ENCODE results near the gene PAPOLA.
A peak's percentile ranks its signal among the peaks of the same experiment; 100 is the strongest.

Gene PAPOLA

DNA sequence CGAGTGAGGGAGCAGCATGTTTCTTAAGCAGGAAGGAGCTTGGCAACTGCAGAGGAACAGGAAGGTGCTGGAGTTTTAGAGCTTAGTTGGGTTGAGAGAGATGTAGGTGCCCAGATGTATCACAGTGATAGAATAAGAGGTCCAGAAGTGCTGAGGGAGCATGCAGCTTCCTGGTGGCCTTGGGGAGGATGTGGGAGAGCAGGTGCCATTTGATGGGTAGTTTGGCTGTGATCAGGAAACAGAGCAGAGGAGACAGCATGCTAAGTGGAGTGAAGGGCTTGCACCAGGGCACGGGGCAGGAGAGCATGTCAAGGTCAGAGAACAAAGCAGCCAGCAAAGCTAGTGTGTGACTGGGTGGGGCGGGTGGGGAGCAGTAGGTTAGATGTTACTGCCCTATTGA, 74.8 kb downstream of the PAPOLA start:
- Histone ChIP-seq H3K4me1 (ENCODE audit: control insufficient read depth, insufficient read depth, low read length) (peaks cover 2% of the 10 kb centered on the region; the same call in 1 of the 2 replicates), H3K36me3 (ENCODE audit: control insufficient read depth, insufficient read depth, low read length) (no peaks in the 10 kb centered on the region), H3K4me3 (ENCODE audit: low read length) (no peak overlapping the region), H3K27me3 (ENCODE audit: control insufficient read depth, insufficient read depth, low read length) (no peaks in the 10 kb centered on the region), H3K9me3 (ENCODE audit: control insufficient read depth, insufficient read depth, low read length) (no peaks in the 10 kb centered on the region), H3K27ac (ENCODE audit: low read length) (no peak overlapping the region)
- DNase-seq (ENCODE audit: low read depth, low spot score) = no peak
- no CpG with 5 or more reads among the region's 3 CpGs for WGBS (ENCODE audit: insufficient coverage, insufficient read length)

DNA sequence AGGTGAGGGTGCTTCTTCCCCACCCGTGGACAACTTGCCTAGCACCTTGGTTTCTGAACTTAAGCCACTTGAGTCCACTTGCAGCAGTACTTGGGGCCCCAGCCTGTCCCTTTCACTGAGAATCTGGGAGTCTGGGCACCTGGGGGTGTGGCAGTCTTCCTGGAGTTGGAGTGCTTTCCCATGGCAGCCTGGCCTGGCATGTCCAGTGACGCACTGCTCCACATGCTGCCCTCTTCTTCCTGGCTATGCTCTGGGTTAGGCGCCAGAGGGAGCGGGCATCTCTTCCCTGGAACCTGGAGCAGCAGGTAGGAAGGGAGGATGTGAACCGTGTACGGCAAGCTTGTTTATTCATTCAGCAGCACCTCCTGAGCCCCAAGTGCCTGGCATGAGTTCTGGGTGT, 76.4 kb downstream of the PAPOLA start:
- no peaks in the 10 kb centered on the region for H3K9me3 ChIP-seq (ENCODE audit: control insufficient read depth, insufficient read depth, low read length)
- H3K4me1 ChIP-seq (ENCODE audit: control insufficient read depth, insufficient read depth, low read length) = no peaks in the 10 kb centered on the region
- no peak for DNase-seq (ENCODE audit: low read depth, low spot score)
- no peak overlapping the region for H3K27ac ChIP-seq (ENCODE audit: low read length)
- H3K27me3 ChIP-seq (ENCODE audit: control insufficient read depth, insufficient read depth, low read length) = no peaks in the 10 kb centered on the region
- H3K4me3 ChIP-seq (ENCODE audit: low read length) = no peak overlapping the region
- H3K36me3 ChIP-seq (ENCODE audit: control insufficient read depth, insufficient read depth, low read length) = no peaks in the 10 kb centered on the region
- WGBS (ENCODE audit: insufficient coverage, insufficient read length) = no CpG with 5 or more reads among the region's 6 CpGs

DNA sequence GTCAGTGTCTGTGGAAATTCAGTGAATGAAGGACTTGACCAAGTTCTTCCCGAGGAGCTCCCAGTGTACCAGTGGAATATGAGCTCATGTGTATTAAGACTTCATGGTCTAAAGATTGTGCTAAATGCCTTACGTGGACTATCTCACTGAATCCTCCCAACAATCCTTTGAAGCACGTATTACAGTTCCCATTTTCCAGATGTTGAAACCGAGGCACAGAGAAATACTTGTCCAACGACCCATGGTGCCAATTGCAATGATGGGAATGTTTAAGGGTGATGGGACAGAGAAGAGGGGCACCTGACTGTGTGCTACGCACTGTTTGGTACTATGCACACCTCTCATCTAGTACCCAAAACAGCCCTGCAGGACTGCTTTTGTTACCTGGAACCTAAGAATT, 77.2 kb downstream of the PAPOLA start:
- no peak for DNase-seq (ENCODE audit: low read depth, low spot score)
- no peaks in the 10 kb centered on the region for H3K4me1 ChIP-seq (ENCODE audit: control insufficient read depth, insufficient read depth, low read length)
- no peaks in the 10 kb centered on the region for H3K9me3 ChIP-seq (ENCODE audit: control insufficient read depth, insufficient read depth, low read length)
- H3K36me3 ChIP-seq (ENCODE audit: control insufficient read depth, insufficient read depth, low read length) = no peaks in the 10 kb centered on the region
- H3K4me3 ChIP-seq (ENCODE audit: low read length) = no peak overlapping the region
- H3K27ac ChIP-seq (ENCODE audit: low read length) = no peak overlapping the region
- no peaks in the 10 kb centered on the region for H3K27me3 ChIP-seq (ENCODE audit: control insufficient read depth, insufficient read depth, low read length)
- no CpG with 5 or more reads among the region's 6 CpGs for WGBS (ENCODE audit: insufficient coverage, insufficient read length)

DNA sequence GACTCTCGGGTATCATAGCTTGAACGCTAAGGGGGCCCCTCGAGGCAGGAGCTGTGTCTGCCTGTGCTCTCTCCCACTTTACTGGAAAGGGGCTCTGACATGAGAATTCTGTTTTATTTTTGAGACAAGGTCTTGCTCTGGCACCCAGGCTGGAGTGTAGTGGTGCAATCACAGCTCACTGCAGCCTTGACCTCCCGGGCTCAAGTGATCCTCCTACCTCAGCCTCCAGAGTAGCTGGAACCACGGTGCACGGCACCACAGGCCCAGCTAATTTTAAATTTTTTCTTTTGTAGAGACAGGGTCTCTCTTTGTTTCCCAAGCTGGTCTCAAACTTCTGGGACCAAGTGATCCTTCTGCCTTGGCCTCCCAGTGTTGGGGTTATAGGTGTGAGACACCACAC, 77.7 kb downstream of the PAPOLA start:
- no CpG with 5 or more reads among the region's 6 CpGs for WGBS (ENCODE audit: insufficient coverage, insufficient read length)
- DNase-seq (ENCODE audit: low read depth, low spot score) = no peak
- no peaks in the 10 kb centered on the region for H3K27me3 ChIP-seq (ENCODE audit: control insufficient read depth, insufficient read depth, low read length)
- no peak overlapping the region for H3K4me3 ChIP-seq (ENCODE audit: low read length)
- H3K27ac ChIP-seq (ENCODE audit: low read length) = no peak overlapping the region
- H3K36me3 ChIP-seq (ENCODE audit: control insufficient read depth, insufficient read depth, low read length) = no peaks in the 10 kb centered on the region
- no peaks in the 10 kb centered on the region for H3K9me3 ChIP-seq (ENCODE audit: control insufficient read depth, insufficient read depth, low read length)
- no peaks in the 10 kb centered on the region for H3K4me1 ChIP-seq (ENCODE audit: control insufficient read depth, insufficient read depth, low read length)

DNA sequence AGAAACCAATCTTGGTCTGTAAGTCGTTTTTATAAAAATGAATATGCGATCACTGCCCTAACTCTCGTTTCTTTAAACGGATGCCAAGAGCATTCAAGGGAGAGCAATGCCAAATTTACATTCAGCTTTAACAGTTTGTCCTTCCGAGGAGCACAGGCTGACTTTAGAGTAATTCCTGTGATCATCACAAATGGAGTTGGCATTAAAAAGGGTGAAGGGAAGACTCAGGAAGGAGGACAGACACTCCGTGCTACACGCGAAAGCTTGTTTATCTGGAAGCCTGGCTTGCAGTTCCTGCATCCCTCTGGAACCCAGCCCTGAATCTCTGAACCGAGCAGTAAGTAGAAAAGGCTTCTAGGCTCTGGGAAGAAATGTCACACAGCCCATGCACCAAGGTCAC, 78.4 kb downstream of the PAPOLA start:
- no peaks in the 10 kb centered on the region for H3K4me1 ChIP-seq (ENCODE audit: control insufficient read depth, insufficient read depth, low read length)
- H3K27ac ChIP-seq (ENCODE audit: low read length) = no peak overlapping the region
- H3K9me3 ChIP-seq (ENCODE audit: control insufficient read depth, insufficient read depth, low read length) = no peaks in the 10 kb centered on the region
- no peaks in the 10 kb centered on the region for H3K27me3 ChIP-seq (ENCODE audit: control insufficient read depth, insufficient read depth, low read length)
- no peak for DNase-seq (ENCODE audit: low read depth, low spot score)
- no peaks in the 10 kb centered on the region for H3K36me3 ChIP-seq (ENCODE audit: control insufficient read depth, insufficient read depth, low read length)
- WGBS (ENCODE audit: insufficient coverage, insufficient read length) = no CpG with 5 or more reads among the region's 9 CpGs
- no peak overlapping the region for H3K4me3 ChIP-seq (ENCODE audit: low read length)

DNA sequence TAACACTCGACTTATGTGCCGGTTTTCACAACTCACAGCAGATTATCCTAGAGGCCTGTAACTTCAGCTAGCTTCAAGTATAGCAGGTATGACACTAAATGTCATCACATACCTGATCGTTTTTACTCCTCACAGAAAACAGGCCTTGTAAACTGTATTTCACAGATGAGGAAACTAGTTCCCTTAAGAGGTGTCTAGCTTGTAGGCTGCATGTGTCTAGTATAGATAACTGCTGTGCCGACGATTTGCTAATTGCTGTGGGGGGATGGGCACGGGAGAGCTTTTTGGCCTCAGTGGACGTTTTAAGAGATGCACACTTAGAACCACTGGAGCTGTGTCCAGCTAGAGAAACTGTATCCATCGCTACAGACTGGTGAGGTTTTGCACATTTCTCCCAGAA, 78.8 kb downstream of the PAPOLA start:
- WGBS (ENCODE audit: insufficient coverage, insufficient read length) = no CpG with 5 or more reads among the region's 8 CpGs
- H3K4me3 ChIP-seq (ENCODE audit: low read length) = no peak overlapping the region
- H3K27me3 ChIP-seq (ENCODE audit: control insufficient read depth, insufficient read depth, low read length) = no peaks in the 10 kb centered on the region
- H3K9me3 ChIP-seq (ENCODE audit: control insufficient read depth, insufficient read depth, low read length) = no peaks in the 10 kb centered on the region
- no peaks in the 10 kb centered on the region for H3K4me1 ChIP-seq (ENCODE audit: control insufficient read depth, insufficient read depth, low read length)
- H3K36me3 ChIP-seq (ENCODE audit: control insufficient read depth, insufficient read depth, low read length) = no peaks in the 10 kb centered on the region
- H3K27ac ChIP-seq (ENCODE audit: low read length) = no peak overlapping the region
- DNase-seq (ENCODE audit: low read depth, low spot score) = no peak

DNA sequence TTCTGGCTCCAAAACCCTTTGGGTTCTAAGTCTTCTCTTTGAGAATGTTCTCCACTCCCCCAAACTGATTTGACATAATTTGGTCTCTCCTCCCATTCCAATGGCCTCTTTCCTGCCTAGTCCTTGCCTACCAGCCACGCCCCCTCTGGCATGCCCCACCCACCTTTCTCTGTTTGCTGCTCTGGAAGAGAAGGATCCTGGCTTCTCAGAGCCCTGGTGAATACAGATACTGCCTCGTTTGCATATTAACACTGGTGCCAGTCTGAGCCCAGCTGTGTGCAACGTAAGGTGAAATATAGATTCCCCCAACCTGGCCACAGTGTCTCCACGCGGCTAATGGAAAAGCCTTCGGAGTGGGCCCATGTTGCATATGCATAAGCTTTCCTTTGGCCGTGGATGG, 79.7 kb downstream of the PAPOLA start:
- Histone ChIP-seq H3K4me1 (ENCODE audit: control insufficient read depth, insufficient read depth, low read length) (no peaks in the 10 kb centered on the region), H3K36me3 (ENCODE audit: control insufficient read depth, insufficient read depth, low read length) (no peaks in the 10 kb centered on the region), H3K9me3 (ENCODE audit: control insufficient read depth, insufficient read depth, low read length) (no peaks in the 10 kb centered on the region), H3K27ac (ENCODE audit: low read length) (no peak overlapping the region), H3K27me3 (ENCODE audit: control insufficient read depth, insufficient read depth, low read length) (no peaks in the 10 kb centered on the region), H3K4me3 (ENCODE audit: low read length) (no peak overlapping the region)
- no CpG with 5 or more reads among the region's 7 CpGs for WGBS (ENCODE audit: insufficient coverage, insufficient read length)
- no peak for DNase-seq (ENCODE audit: low read depth, low spot score)

DNA sequence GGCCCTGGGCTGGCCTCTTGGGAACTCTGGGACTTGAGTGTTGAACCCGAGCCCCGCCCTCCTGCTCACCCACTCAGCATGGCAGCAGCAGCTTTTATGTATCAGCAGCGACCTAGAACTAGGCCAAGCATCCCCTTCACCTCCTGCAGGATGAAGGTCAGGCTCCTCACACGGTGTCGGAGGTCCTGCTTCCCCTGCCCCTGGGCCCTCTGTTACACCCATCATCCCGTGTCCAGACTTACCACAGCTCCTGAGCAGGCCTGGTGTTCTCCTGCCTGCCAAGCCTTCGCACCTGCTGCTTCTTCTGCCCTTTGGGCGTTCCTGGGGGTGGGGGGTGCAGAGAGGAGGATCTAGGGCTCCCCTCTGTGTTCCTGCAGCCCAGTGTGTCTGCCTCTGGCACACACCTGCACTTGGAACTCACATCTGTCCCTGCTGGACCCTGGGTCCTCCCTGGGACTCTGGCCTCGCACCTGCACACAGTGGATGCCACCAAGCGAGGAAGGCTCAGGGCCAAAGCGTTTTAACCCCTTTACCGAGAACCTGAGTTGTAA, 80.3 kb downstream of the PAPOLA start:
- H3K27ac ChIP-seq (ENCODE audit: low read length) = no peak overlapping the region
- WGBS (ENCODE audit: insufficient coverage, insufficient read length) = no CpG with 5 or more reads among the region's 12 CpGs

DNA sequence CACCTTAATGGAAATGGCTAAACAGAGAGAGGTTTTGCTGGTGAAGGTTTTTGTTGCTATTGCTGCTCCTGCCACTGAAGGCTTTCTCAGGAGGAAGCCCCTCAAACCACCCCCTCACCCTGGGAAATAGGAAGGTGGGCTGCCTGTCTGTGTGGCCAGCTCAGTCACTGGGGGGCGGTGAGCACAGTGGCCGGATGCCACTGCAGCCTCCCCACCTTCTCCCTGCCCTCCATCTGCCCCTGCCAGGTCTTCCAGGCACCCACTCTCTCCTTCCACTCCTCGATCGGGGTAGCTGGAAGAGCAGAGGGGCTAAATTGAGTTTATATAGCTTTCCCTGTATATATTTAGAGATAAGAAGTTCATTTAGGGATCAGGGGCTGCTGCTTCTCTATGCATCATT, 80.8 kb downstream of the PAPOLA start:
- no CpG with 5 or more reads among the region's 4 CpGs for whole genome bisulfite sequencing (ENCODE audit: insufficient coverage, insufficient read length)
- no peak overlapping the region for H3K27ac ChIP-seq (ENCODE audit: low read length)
- DNase-seq (ENCODE audit: low read depth, low spot score) = no peak

More for the DNA sequence above, 80.3 kb downstream of the PAPOLA start:
- Histone ChIP-seq H3K4me3 (ENCODE audit: low read length) (no peak overlapping the region), H3K4me1 (ENCODE audit: control insufficient read depth, insufficient read depth, low read length) (no peaks in the 10 kb centered on the region), H3K36me3 (ENCODE audit: control insufficient read depth, insufficient read depth, low read length) (no peaks in the 10 kb centered on the region), H3K9me3 (ENCODE audit: control insufficient read depth, insufficient read depth, low read length) (no peaks in the 10 kb centered on the region), H3K27me3 (ENCODE audit: control insufficient read depth, insufficient read depth, low read length) (no peaks in the 10 kb centered on the region)
- no peak for DNase-seq (ENCODE audit: low read depth, low spot score)

DNA sequence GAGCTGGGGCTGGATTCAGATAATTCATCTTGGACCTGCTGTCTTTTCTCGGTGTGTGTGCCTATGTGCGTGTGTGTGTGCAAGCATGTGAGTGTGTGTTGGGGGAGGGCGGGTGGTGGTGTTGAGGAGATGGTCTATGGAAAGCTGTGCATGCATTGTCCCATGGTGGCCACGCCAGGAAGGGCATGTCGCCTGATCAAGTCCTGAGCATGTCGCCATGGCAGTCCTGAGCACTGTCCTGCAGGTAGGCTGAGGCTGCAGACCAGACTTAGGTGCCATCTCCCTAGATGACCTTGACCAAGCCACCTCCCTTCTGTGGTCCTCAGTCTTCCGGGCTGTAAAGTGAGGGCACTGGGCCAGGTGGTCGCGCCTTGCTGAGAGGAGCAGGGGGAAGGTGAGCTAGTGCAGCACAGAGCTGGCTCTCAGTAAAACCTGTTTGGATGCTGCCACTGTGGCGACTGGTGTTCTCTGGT, 81.4 kb downstream of the PAPOLA start:
- Histone ChIP-seq H3K4me1 (ENCODE audit: control insufficient read depth, insufficient read depth, low read length) (no peaks in the 10 kb centered on the region), H3K4me3 (ENCODE audit: low read length) (no peak overlapping the region), H3K27ac (ENCODE audit: low read length) (no peak overlapping the region), H3K27me3 (ENCODE audit: control insufficient read depth, insufficient read depth, low read length) (no peaks in the 10 kb centered on the region), H3K9me3 (ENCODE audit: control insufficient read depth, insufficient read depth, low read length) (no peaks in the 10 kb centered on the region), H3K36me3 (ENCODE audit: control insufficient read depth, insufficient read depth, low read length) (no peaks in the 10 kb centered on the region)
- DNase-seq (ENCODE audit: low read depth, low spot score) = no peak
- WGBS (ENCODE audit: insufficient coverage, insufficient read length) = no CpG with 5 or more reads among the region's 10 CpGs

More for the DNA sequence above, 80.8 kb downstream of the PAPOLA start:
- H3K36me3 ChIP-seq (ENCODE audit: control insufficient read depth, insufficient read depth, low read length) = no peaks in the 10 kb centered on the region
- no peaks in the 10 kb centered on the region for H3K4me1 ChIP-seq (ENCODE audit: control insufficient read depth, insufficient read depth, low read length)
- H3K27me3 ChIP-seq (ENCODE audit: control insufficient read depth, insufficient read depth, low read length) = no peaks in the 10 kb centered on the region
- no peak overlapping the region for H3K4me3 ChIP-seq (ENCODE audit: low read length)
- H3K9me3 ChIP-seq (ENCODE audit: control insufficient read depth, insufficient read depth, low read length) = no peaks in the 10 kb centered on the region

DNA sequence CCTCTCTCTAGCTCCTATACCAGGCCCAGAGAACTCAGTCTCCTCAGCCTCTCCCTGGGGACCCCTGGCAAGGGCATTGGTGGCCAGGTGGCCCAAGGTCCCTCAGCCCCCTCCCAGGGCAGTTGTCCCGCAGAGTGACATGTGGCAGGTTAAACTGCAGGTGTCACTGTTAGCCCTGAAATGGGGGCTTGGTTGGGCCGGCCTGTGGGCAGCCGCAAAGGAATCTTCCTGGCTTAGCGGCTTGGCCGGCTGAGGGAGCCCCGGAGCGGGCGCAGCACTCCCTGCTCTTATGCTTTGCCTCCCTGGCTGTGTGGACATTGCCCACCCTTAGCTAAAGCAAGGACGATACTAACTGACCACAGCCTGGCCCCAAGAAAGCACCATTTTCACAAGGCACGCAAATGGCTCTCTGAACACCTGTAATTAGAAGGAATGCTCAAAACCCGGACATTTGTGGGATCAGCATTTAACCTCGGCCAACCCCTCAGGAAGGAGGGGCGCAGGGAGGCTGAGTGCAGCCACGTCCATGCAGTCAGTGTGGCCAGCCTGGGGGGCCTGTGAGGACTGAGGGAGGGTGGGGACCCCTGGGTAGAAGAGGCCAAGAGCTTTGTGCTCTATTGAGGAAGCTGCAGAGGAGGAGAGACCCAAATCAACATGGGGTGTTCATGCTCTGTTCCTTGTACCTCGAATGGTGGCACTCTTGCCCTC, 82.2 kb downstream of the PAPOLA start:
- Histone ChIP-seq H3K27ac (ENCODE audit: low read length) (no peak overlapping the region), H3K4me1 (ENCODE audit: control insufficient read depth, insufficient read depth, low read length) (no peaks in the 10 kb centered on the region), H3K27me3 (ENCODE audit: control insufficient read depth, insufficient read depth, low read length) (no peaks in the 10 kb centered on the region), H3K4me3 (ENCODE audit: low read length) (no peak overlapping the region), H3K9me3 (ENCODE audit: control insufficient read depth, insufficient read depth, low read length) (no peaks in the 10 kb centered on the region), H3K36me3 (ENCODE audit: control insufficient read depth, insufficient read depth, low read length) (no peaks in the 10 kb centered on the region)
- no CpG with 5 or more reads among the region's 15 CpGs for WGBS (ENCODE audit: insufficient coverage, insufficient read length)
- DNase-seq (ENCODE audit: low read depth, low spot score) = peak; percentile 39
